Heart left ventricle (tissue), 16 donors: ENCODE results near the gene OGDH. TPM values are rescaled to one million over a fixed set of nuclear protein-coding genes. Genes with fewer than 3 reads are reported as not detected.

Source experiments
- ATAC-seq, 4 donors: fragments of 200-7000 bp; cut with Tn5 transposase; one replicate each; pipeline ENCODE4 v1.9.1; 2020 to 2022; ENCODE audit warnings: moderate library complexity in 4 of 4, mild to moderate bottlenecking in 3 of 4, moderate number of reproducible peaks in 1 of 4
- DNase-seq, 5 donors: peaks; one replicate each; pipeline ENCODE4 v3.0.0-alpha.2; 2020
- H3K27ac ChIP-seq, 12 donors: fragments of 200-600 bp; sonication (generic) in 4 of 12; one replicate each; pipeline versions ENCODE4 v1.5.0 to v1.8.0; 2016 to 2022; ENCODE audit warnings: mild to moderate bottlenecking in 2 of 12
- H3K27me3 ChIP-seq, 9 donors: fragments of 200-600 bp; sonication (generic) in 2 of 9; one replicate each; pipeline versions ENCODE4 v1.5.1 to v1.8.0; 2016 to 2022; ENCODE audit warnings: mild to moderate bottlenecking in 3 of 9
- H3K36me3 ChIP-seq, 9 donors: fragments of 200-600 bp; sonication (generic) in 2 of 9; one replicate each; pipeline versions ENCODE4 v1.5.0 to v1.8.0; 2018 to 2022; ENCODE audit warnings: mild to moderate bottlenecking in 2 of 9
- H3K4me1 ChIP-seq, 12 donors: fragments of 200-600 bp; sonication (generic) in 4 of 12; one replicate each; pipeline versions ENCODE4 v1.5.0 to v1.8.0; 2016 to 2022; ENCODE audit warnings: mild to moderate bottlenecking in 3 of 12
- H3K4me3 ChIP-seq, 12 donors: fragments of 200-600 bp; sonication (generic) in 4 of 12; one replicate each; pipeline versions ENCODE4 v1.5.0 to v1.8.0; 2017 to 2022; ENCODE audit warnings: mild to moderate bottlenecking in 9 of 12, moderate library complexity in 4 of 12
- H3K9me3 ChIP-seq, 12 donors: fragments of 200-600 bp; sonication (generic) in 4 of 12; one replicate each; pipeline versions ENCODE4 v1.5.0 to v1.8.0; 2016 to 2022; ENCODE audit warnings: mild to moderate bottlenecking in 1 of 12
- CTCF ChIP-seq, 12 donors: fragments of 200-600 bp; sonication (generic) in 4 of 12; IDR thresholded peaks; one replicate each; pipeline versions ENCODE4 v1.5.0 to v1.8.0; 2018 to 2022; ENCODE audit warnings: antibody characterized with exemption in 12 of 12, mild to moderate bottlenecking in 5 of 12
- POLR2A ChIP-seq, 2 donors: fragments of 450-650 bp; IDR thresholded peaks; one replicate each; pipeline ENCODE4 v1.6.1; 2017; ENCODE audit warnings: antibody characterized with exemption in 2 of 2, mild to moderate bottlenecking in 2 of 2, moderate library complexity in 2 of 2
- WGBS, 4 donors: extraction: QIAGEN DNeasy Blood & Tissue Kit in 2 of 4; methylation state at CpG; one replicate each; pipeline versions ENCODE4 v1.1.5 to v1.1.7; 2013 to 2018; 5-methylcytosine and 5-hydroxymethylcytosine counted together
- intact Hi-C, 10 donors: fragments of 100-400 bp; cut with DNase I; formaldehyde crosslinking; loops; one replicate each; pipeline versions ENCODE4 v1.11.1 to v1.14.2; 2022
- polyA plus RNA-seq, 2 donors: library from polyadenylated mRNA; stranded (reverse); fragments of 200-250 nt; gene quantifications; one replicate each; pipeline ENCODE4 v1.2.3, GENCODE V29; 2013
- total RNA-seq, 9 donors: library from RNA; depleted of rRNA in 2 of 9; stranded (reverse); fragments of >200 nt in 2 of 9; fragmentation: NEBNext Ultra II Directional in 3 of 9; extraction: Animal tissue kit (Norgen Biotek cat#: 25700) in 3 of 9; gene quantifications; one replicate each; pipeline versions ENCODE4 v1.1.0 to v1.2.4, GENCODE V29; 2016 to 2023
- donor health status: ischemic (EF 13 %, LVEDD 7.1; RV severe dilation, severe dysfunction).
- donor health status: healthy with polysubstance abuse.
- donor health status: DM: no; HTN: yes; CAD: no.
- donor health status: DM: no; HTN: no; CAD: no.
- donor health status: ischemic (EF 25% LVEDD 6.9; RV normal size, moderate dysfunction).
- donor health status: ischemic (EF 25% LVEDD 5.7; RV mildly dilated, moderate dysfunction).
- donor health status: healthy.
- donor health status: DM: yes; HTN: yes; CAD: no.
- donor health status: ischemic (EF 35%, LVEDD 5.7; RV mildly dilated, moderate dysfunction).
- donor health status: nonischemic (EF 11% LVEDD 7.7; RV severe dilation, severe dysfunction).
- donor health status: DM: yes; HTN: yes; CAD: no.
- donor health status: PGD.
- donor health status: ischemic (EF 29% LVEDD 5.4; RV normal size, mild dysfunction).
- donor health status: nonischemic (EF 23%, LVEDD 6.1; RV moderate dilation, normal function).

Gene OGDH
- total and polyA plus RNA-seq, 11 donors: 247 to 789 (median 633) TPM

DNA sequence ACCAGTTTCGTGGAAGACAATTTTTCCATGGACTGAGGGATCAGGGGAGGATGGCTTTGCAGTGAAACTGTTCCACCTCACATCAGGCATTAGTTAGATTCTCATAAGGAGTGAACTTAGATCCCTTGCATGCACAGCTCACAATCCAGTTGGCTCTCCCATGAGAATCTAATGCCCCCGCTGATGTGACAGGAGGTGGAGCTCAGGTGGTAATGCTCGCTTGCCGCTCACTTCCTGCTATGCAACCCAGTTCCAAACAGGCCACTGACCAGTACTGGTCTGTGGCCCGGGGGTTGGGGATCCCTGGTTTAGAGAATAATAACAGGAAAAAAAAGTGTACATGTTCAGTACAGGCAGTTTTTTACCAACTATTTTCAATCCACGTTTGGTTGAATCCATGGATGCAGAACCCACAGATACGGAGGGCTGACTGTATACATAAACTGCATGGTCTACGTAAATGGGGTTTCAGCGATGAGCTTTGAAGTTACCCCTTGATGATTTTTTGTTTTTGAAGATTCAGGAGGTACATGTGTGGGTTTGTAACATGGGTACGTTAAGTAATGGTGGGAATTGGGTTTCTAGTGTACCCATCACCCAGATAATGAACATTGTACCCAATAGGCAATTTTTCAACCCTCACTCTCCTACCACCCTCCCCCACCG, 24.5 kb downstream of the OGDH start:
- H3K9me3 ChIP-seq: no peaks in the 10 kb centered on the region
- H3K27me3 ChIP-seq: no peaks in the 10 kb centered on the region
- 84 to 89% (median 85%) methylated on average over 9 to 11 of the region's 11 CpGs for WGBS, 4 donors
- TF ChIP-seq CTCF (IDR thresholded peaks at IDR 0.05) (no peak), POLR2A (IDR thresholded peaks at IDR 0.05) (no peak)
- intact Hi-C loops: no loop called here
- H3K4me1 ChIP-seq: peaks cover 0 to 88% (median 52%) of the 10 kb centered on the region in 12 donors
- H3K36me3 ChIP-seq: peaks cover 0 to 43% (median 26%) of the 10 kb centered on the region in 9 donors
- H3K27ac ChIP-seq: peak overlapping the region in 6 of 12 donors; percentile 3 to 97 (median 62)
- no peak for ATAC-seq
- H3K4me3 ChIP-seq: peak overlapping the region in 1 of 12 donors; percentile 15
- no peak for DNase-seq

- WGBS, 4 donors: 59 to 66% (median 62%) methylated on average over 6 of the region's 6 CpGs
- intact Hi-C loops: no loop called here
- peak overlapping the region in 9 of 12 donors; percentile 34 to 97 (median 80) for H3K27ac ChIP-seq
- H3K36me3 ChIP-seq: peaks cover 0 to 39% (median 21%) of the 10 kb centered on the region in 9 donors
- H3K9me3 ChIP-seq: no peaks in the 10 kb centered on the region
- no peak for ATAC-seq
- TF ChIP-seq CTCF (IDR thresholded peaks at IDR 0.05): no peak
- peak overlapping the region in 1 of 12 donors; percentile 15 for H3K4me3 ChIP-seq
- H3K27me3 ChIP-seq: no peaks in the 10 kb centered on the region
- no peak for DNase-seq
- peaks cover 0 to 91% (median 56%) of the 10 kb centered on the region in 12 donors for H3K4me1 ChIP-seq
Observed at GRCh38 chr7:44631458-44632115, 25.2 kb downstream of the OGDH start.

- DNase-seq (no peak), ATAC-seq (no peak)
- WGBS, 4 donors: 79 to 86% (median 84%) methylated on average over 4 of the region's 4 CpGs
- Histone ChIP-seq H3K27ac (peak overlapping the region in 10 of 12 donors; percentile 11 to 97 (median 82)), H3K4me1 (peaks cover 0 to 91% (median 58%) of the 10 kb centered on the region in 12 donors), H3K27me3 (no peaks in the 10 kb centered on the region), H3K36me3 (peaks cover 0 to 33% (median 15%) of the 10 kb centered on the region in 9 donors), H3K4me3 (no peak overlapping the region), H3K9me3 (no peaks in the 10 kb centered on the region)
- intact Hi-C loops: no loop called here
- no peak for TF ChIP-seq POLR2A (IDR thresholded peaks at IDR 0.05)
- no peak for TF ChIP-seq CTCF (IDR thresholded peaks at IDR 0.05)
Observed at GRCh38 chr7:44632196-44632595, 25.8 kb downstream of the OGDH start.
